Osteoblast (primary cell): ENCODE data around the gene MDGA2. TPM values are rescaled to one million over a fixed set of nuclear protein-coding genes. Genes with fewer than 3 reads are reported as not detected.

ENCODE experiments used
- DNase-seq: peaks from one replicate; pipeline ENCODE4 v3.0.0; 2011; ENCODE audit warnings: low spot score, mixed read lengths; ENCODE audit not compliant: insufficient read length; ENCODE audit errors: missing footprints
- H2AFZ ChIP-seq: 2 replicates; pipeline ENCODE4 v1.6.0; 2011; ENCODE audit warnings: mild to moderate bottlenecking, low read length
- H3K27ac ChIP-seq: 2 replicates; pipeline ENCODE4 v1.5.1; 2011; ENCODE audit warnings: mild to moderate bottlenecking, low read depth, low read length, moderate library complexity
- H3K27me3 ChIP-seq: 2 replicates; pipeline ENCODE4 v1.6.0; 2012; ENCODE audit warnings: mild to moderate bottlenecking, control low read depth, inconsistent platforms, low read length, moderate library complexity; ENCODE audit not compliant: insufficient read depth
- H3K36me3 ChIP-seq: 2 replicates; pipeline ENCODE4 v1.5.1; 2011; ENCODE audit warnings: mild to moderate bottlenecking, low read length, control low read depth, moderate library complexity; ENCODE audit not compliant: insufficient read depth
- H3K4me1 ChIP-seq: 2 replicates; pipeline ENCODE4 v1.5.1; 2011; ENCODE audit warnings: mild to moderate bottlenecking, low read length, control low read depth, moderate library complexity; ENCODE audit not compliant: insufficient read depth
- H3K4me2 ChIP-seq: 2 replicates; pipeline ENCODE4 v1.6.0; 2011; ENCODE audit warnings: mild to moderate bottlenecking, low read length; ENCODE audit not compliant: insufficient read depth
- H3K4me3 ChIP-seq: fragments of 200-600 bp; sonication (generic); 3 replicates; pipeline ENCODE4 v1.5.1; 2012; ENCODE audit warnings: mild to moderate bottlenecking, low read length, inconsistent platforms; ENCODE audit not compliant: insufficient read depth
- H3K79me2 ChIP-seq: 2 replicates; pipeline ENCODE4 v1.6.0; 2012; ENCODE audit warnings: mild to moderate bottlenecking, low read length, control low read depth, inconsistent platforms; ENCODE audit not compliant: insufficient read depth
- H3K9me3 ChIP-seq: 2 replicates; pipeline ENCODE4 v1.5.1; 2011; ENCODE audit warnings: low read depth, low read length, control low read depth
- H4K20me1 ChIP-seq: 2 replicates; pipeline ENCODE4 v1.6.0; 2012; ENCODE audit warnings: mild to moderate bottlenecking, low read length, control low read depth; ENCODE audit not compliant: insufficient read depth
- total RNA-seq: library from RNA; depleted of rRNA; stranded (reverse); fragments of >200 nt; gene quantifications from 2 replicates; pipeline ENCODE4 v1.2.3, GENCODE V29; 2012
- TF ChIP-seq, protein P1 (sequence below): IDR thresholded peaks from 2 replicates; pipeline ENCODE4 v1.5.1; 2011; ENCODE audit warnings: mild to moderate bottlenecking, low read depth, low read length, moderate library complexity; ENCODE audit errors: extremely low read depth

MDGA2 gene
- total RNA-seq, 1 donor, result not detected

- Histone ChIP-seq H3K4me2 (no peak overlapping the region), H4K20me1 (no peaks in the 10 kb centered on the region), H3K4me1 (no peaks in the 10 kb centered on the region), H2AFZ (no peak overlapping the region), H3K27ac (no peak overlapping the region), H3K9me3 (peaks cover 5% of the 10 kb centered on the region), H3K27me3 (no peaks in the 10 kb centered on the region), H3K36me3 (no peaks in the 10 kb centered on the region), H3K4me3 (no peak overlapping the region), H3K79me2 (no peaks in the 10 kb centered on the region)
- TF ChIP-seq, protein P1, sequence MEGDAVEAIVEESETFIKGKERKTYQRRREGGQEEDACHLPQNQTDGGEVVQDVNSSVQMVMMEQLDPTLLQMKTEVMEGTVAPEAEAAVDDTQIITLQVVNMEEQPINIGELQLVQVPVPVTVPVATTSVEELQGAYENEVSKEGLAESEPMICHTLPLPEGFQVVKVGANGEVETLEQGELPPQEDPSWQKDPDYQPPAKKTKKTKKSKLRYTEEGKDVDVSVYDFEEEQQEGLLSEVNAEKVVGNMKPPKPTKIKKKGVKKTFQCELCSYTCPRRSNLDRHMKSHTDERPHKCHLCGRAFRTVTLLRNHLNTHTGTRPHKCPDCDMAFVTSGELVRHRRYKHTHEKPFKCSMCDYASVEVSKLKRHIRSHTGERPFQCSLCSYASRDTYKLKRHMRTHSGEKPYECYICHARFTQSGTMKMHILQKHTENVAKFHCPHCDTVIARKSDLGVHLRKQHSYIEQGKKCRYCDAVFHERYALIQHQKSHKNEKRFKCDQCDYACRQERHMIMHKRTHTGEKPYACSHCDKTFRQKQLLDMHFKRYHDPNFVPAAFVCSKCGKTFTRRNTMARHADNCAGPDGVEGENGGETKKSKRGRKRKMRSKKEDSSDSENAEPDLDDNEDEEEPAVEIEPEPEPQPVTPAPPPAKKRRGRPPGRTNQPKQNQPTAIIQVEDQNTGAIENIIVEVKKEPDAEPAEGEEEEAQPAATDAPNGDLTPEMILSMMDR, result no peak
- no peak for DNase-seq
Observed at GRCh38 chr14:47150267-47150666, 525.1 kb downstream of the MDGA2 start.

GRCh38 chr14:47149326-47149725 is 526.1 kb downstream of the MDGA2 start:
- no peak overlapping the region for H2AFZ ChIP-seq
- H3K4me3 ChIP-seq, result no peak overlapping the region
- H3K9me3 ChIP-seq, result peaks cover 5% of the 10 kb centered on the region
- no peaks in the 10 kb centered on the region for H3K4me1 ChIP-seq
- H3K27ac ChIP-seq, result no peak overlapping the region
- H3K27me3 ChIP-seq, result no peaks in the 10 kb centered on the region
- no peak for DNase-seq
- no peaks in the 10 kb centered on the region for H3K36me3 ChIP-seq
- no peak overlapping the region for H3K4me2 ChIP-seq
- no peaks in the 10 kb centered on the region for H4K20me1 ChIP-seq
- TF ChIP-seq, protein P1, result no peak
- no peaks in the 10 kb centered on the region for H3K79me2 ChIP-seq

DNA sequence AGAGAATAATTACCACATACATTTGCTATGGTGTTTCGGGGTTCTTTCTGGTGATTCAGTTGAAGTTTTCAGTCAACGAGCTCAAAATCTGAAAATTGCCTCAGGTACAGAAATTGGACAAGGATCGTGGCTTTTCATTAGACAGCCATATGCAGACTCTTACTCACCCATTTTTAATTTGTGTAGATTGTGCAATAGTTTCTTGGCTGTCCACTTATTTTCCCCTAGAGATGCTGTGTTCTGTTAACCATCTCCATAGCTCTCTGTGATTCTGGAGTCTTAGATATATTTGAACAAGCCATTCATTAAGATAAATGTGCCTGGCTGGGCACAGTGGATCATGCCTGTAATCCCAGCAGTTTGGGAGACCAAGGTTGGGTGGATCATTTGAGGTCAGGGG is 526.7 kb downstream of the MDGA2 start:
- no peak overlapping the region for H3K4me3 ChIP-seq
- no peak overlapping the region for H2AFZ ChIP-seq
- H3K36me3 ChIP-seq, result no peaks in the 10 kb centered on the region
- H3K4me1 ChIP-seq, result no peaks in the 10 kb centered on the region
- H3K9me3 ChIP-seq, result peaks cover 5% of the 10 kb centered on the region
- no peak overlapping the region for H3K4me2 ChIP-seq
- H4K20me1 ChIP-seq, result no peaks in the 10 kb centered on the region
- no peak overlapping the region for H3K27ac ChIP-seq
- DNase-seq, result no peak
- H3K27me3 ChIP-seq, result no peaks in the 10 kb centered on the region
- TF ChIP-seq, protein P1, result no peak
- no peaks in the 10 kb centered on the region for H3K79me2 ChIP-seq

DNA sequence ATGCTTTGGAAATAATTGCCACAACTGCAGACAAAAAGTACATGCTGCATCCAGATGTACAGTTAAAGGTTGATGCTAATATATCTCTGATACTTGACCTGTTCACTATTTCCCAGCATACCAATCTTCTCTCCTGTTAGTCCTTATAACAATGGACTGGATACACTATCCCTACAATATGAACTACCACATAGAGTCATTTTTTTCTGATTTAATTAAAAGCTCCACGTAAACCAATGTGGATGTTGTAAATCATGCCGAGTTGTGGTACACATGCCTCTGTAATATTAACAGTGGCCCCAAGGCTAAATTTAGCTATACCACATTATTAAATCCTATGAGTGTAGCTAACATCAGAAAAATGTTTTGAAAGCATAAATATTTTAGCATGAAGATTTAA is 554.8 kb downstream of the MDGA2 start:
- H4K20me1 ChIP-seq, result no peaks in the 10 kb centered on the region
- TF ChIP-seq, protein P1, result no peak
- no peaks in the 10 kb centered on the region for H3K4me1 ChIP-seq
- H3K27me3 ChIP-seq, result no peaks in the 10 kb centered on the region
- H3K4me2 ChIP-seq, result no peak overlapping the region
- peaks cover 3% of the 10 kb centered on the region for H3K9me3 ChIP-seq
- no peak overlapping the region for H3K4me3 ChIP-seq
- no peak for DNase-seq
- no peaks in the 10 kb centered on the region for H3K36me3 ChIP-seq
- no peaks in the 10 kb centered on the region for H3K79me2 ChIP-seq
- no peak overlapping the region for H3K27ac ChIP-seq
- H2AFZ ChIP-seq, result no peak overlapping the region
